HUDEP-2 (cell line): ENCODE data around the gene IGFBP6.

Experiments
- DNase-seq, 76 experiments: peaks; one replicate each; lab custom pipeline; 2025; ENCODE audit not compliant: unreplicated experiment in 76 of 76; lab: John Stamatoyannopoulos, UW

IGFBP6 gene

GRCh38 chr12:53115112-53115890 is 17.8 kb downstream of the IGFBP6 start:
- peak in 1 of 76 experiments; percentile 1 for DNase-seq

GRCh38 chr12:53115891-53116648 is 18.6 kb downstream of the IGFBP6 start:
- no peak for DNase-seq

GRCh38 chr12:53118751-53119300 is 21.4 kb downstream of the IGFBP6 start:
- DNase-seq, result no peak

- no peak for DNase-seq
Observed at GRCh38 chr12:53120685-53121525, 23.4 kb downstream of the IGFBP6 start.

GRCh38 chr12:53122961-53123468 is 25.5 kb downstream of the IGFBP6 start:
- DNase-seq, result no peak

GRCh38 chr12:53123578-53124351 is 26.3 kb downstream of the IGFBP6 start:
- no peak for DNase-seq

GRCh38 chr12:53124352-53124723 is 26.9 kb downstream of the IGFBP6 start:
- no peak for DNase-seq

- no peak for DNase-seq
Observed at GRCh38 chr12:53127169-53127568, 29.7 kb downstream of the IGFBP6 start.

GRCh38 chr12:53128780-53129569 is 31.5 kb downstream of the IGFBP6 start:
- DNase-seq, result no peak

GRCh38 chr12:53131844-53132243 is 34.4 kb downstream of the IGFBP6 start:
- DNase-seq, result no peak

GRCh38 chr12:53133722-53134121 is 36.3 kb downstream of the IGFBP6 start:
- DNase-seq, result no peak

- no peak for DNase-seq
Observed at GRCh38 chr12:53143355-53143754, 45.9 kb downstream of the IGFBP6 start.

- no peak for DNase-seq
Observed at GRCh38 chr12:53145383-53146260, 48.2 kb downstream of the IGFBP6 start.

GRCh38 chr12:53147181-53147580 is 49.7 kb downstream of the IGFBP6 start:
- DNase-seq, result no peak

- no peak for DNase-seq
Observed at GRCh38 chr12:53147653-53148052, 50.2 kb downstream of the IGFBP6 start.

GRCh38 chr12:53151039-53151438 is 53.6 kb downstream of the IGFBP6 start:
- DNase-seq, result no peak
